HCT116 (cell line): ENCODE measurements around the gene ZNF566.

ENCODE experiments used
- EGR1 ChIP-seq: IDR thresholded peaks from 2 replicates; pipeline ENCODE4 v1.6.1; 2012; ENCODE audit warnings: low read depth
- JUND ChIP-seq: IDR thresholded peaks from 2 replicates; pipeline ENCODE4 v1.6.1; 2012
- RAD21 ChIP-seq: IDR thresholded peaks from 2 replicates; pipeline ENCODE4 v1.6.1; 2012; ENCODE audit warnings: low read depth, mild to moderate bottlenecking
- TF ChIP-seq, protein P1 (sequence below), 3 experiments: fragments of 200-600 bp in 1 of 3; sonication (generic) in 1 of 3; IDR thresholded peaks in 2 of 3; conservative IDR thresholded peaks in 1 of 3; 2 replicates each; pipeline ENCODE4 v1.5.1; 2012 to 2017; ENCODE audit warnings: low read depth in 2 of 3, low read length in 2 of 3, antibody characterized with exemption in 1 of 3, borderline replicate concordance in 1 of 3, control low read depth in 1 of 3, mild to moderate bottlenecking in 1 of 3, mixed read lengths in 1 of 3, mixed run types in 1 of 3, moderate library complexity in 1 of 3; ENCODE audit not compliant: insufficient read depth in 1 of 3

- TF ChIP-seq, protein P1, sequence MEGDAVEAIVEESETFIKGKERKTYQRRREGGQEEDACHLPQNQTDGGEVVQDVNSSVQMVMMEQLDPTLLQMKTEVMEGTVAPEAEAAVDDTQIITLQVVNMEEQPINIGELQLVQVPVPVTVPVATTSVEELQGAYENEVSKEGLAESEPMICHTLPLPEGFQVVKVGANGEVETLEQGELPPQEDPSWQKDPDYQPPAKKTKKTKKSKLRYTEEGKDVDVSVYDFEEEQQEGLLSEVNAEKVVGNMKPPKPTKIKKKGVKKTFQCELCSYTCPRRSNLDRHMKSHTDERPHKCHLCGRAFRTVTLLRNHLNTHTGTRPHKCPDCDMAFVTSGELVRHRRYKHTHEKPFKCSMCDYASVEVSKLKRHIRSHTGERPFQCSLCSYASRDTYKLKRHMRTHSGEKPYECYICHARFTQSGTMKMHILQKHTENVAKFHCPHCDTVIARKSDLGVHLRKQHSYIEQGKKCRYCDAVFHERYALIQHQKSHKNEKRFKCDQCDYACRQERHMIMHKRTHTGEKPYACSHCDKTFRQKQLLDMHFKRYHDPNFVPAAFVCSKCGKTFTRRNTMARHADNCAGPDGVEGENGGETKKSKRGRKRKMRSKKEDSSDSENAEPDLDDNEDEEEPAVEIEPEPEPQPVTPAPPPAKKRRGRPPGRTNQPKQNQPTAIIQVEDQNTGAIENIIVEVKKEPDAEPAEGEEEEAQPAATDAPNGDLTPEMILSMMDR (IDR thresholded peaks at IDR 0.05 in 2 of 3, conservative IDR thresholded peaks at IDR 0.05 in 1 of 3; ENCODE audit: borderline replicate concordance in 1 of 3, insufficient read depth in 1 of 3, low read depth in 2 of 3, low read length in 2 of 3), result no peak
- TF ChIP-seq EGR1, result no peak
- no peak for TF ChIP-seq RAD21
- no peak for TF ChIP-seq JUND
Measured at GRCh38 chr19:36421749-36422481, 67.4 kb downstream of the ZNF566 start.
